D721Med (cell line): Measurements from ENCODE around the gene S100A1.

Experiments
- DNase-seq: peaks from one replicate; pipeline ENCODE4 v3.0.0; 2011; ENCODE audit warnings: low spot score; ENCODE audit not compliant: insufficient read length
- FAIRE-seq: peaks from 2 replicates; lab custom pipeline; 2011; peaks lifted over from hg19 to GRCh38; lab: Jason Lieb, UNC
- CTCF ChIP-seq: IDR thresholded peaks from 2 replicates; pipeline ENCODE4 v1.5.1; 2012; ENCODE audit warnings: mild to moderate bottlenecking, control low read depth; ENCODE audit not compliant: insufficient read depth; ENCODE audit errors: missing control alignments

Gene S100A1

GRCh38 chr1:153610811-153611301, 17.4 kb upstream of the S100A1 start:
- TF ChIP-seq CTCF = no peak
- DNase-seq (no peak), FAIRE-seq (no peak)

GRCh38 chr1:153611356-153611755, 16.9 kb upstream of the S100A1 start:
- no peak for TF ChIP-seq CTCF
- DNase-seq (no peak), FAIRE-seq (no peak)

- no peak for FAIRE-seq
- no peak for DNase-seq
These were observed 16.0 kb upstream of the S100A1 start for GRCh38 chr1:153612111-153612754.

GRCh38 chr1:153612755-153613331, 15.4 kb upstream of the S100A1 start, which contains the start of gene S100A16:
Gene S100A16 (minus strand): TSS chr1:153613137. CDS start chr1:153608151, 4,986 bp downstream.
- DNase-seq = no peak
- no peak for TF ChIP-seq CTCF
- no peak for FAIRE-seq

More at GRCh38 chr1:153612111-153612754, 16.0 kb upstream of the S100A1 start:
- TF ChIP-seq CTCF = no peak

- FAIRE-seq = no peak
- TF ChIP-seq CTCF = no peak
- DNase-seq = no peak
These were observed 14.8 kb upstream of the S100A1 start for GRCh38 chr1:153613406-153613805.

GRCh38 chr1:153614189-153614900, 13.9 kb upstream of the S100A1 start:
- no peak for TF ChIP-seq CTCF
- DNase-seq (no peak), FAIRE-seq (no peak)
